ENCODE measurements around the gene C2.
"Not testable (repeated sequence)": the region's sequence is repeated elsewhere in the genome, so short reads cannot be mapped to it uniquely, and the experiment has no call there.

Gene C2

GRCh38 chr6:31928672-31928939 lies 1.1 kb downstream of the C2 start:
- TF ChIP-seq ZNF565 (CRISPR knock-in tag; conservative IDR thresholded peaks at IDR 0.05; ENCODE audit: low read depth), result no peak
- no peak for TF ChIP-seq ZNF70 (CRISPR knock-in tag; IDR thresholded peaks at IDR 0.05)
- no peak for TF ChIP-seq BACH2 (CRISPR knock-in tag; IDR thresholded peaks at IDR 0.05; ENCODE audit: borderline replicate concordance)
- no peak for TF ChIP-seq RARB (CRISPR knock-in tag; IDR thresholded peaks at IDR 0.05)
- TF ChIP-seq POU6F1 (CRISPR knock-in tag; IDR thresholded peaks at IDR 0.05; ENCODE audit: borderline replicate concordance, low read depth), result no peak
- TF ChIP-seq CREB5 (CRISPR knock-in tag; IDR thresholded peaks at IDR 0.05; ENCODE audit: low read depth), result no peak
- TF ChIP-seq TSHZ2 (CRISPR knock-in tag; IDR thresholded peaks at IDR 0.05), result no peak
- ATAC-seq, result no peak

- no peak for TF ChIP-seq POU6F1 (CRISPR knock-in tag; IDR thresholded peaks at IDR 0.05; ENCODE audit: borderline replicate concordance, low read depth)
- TF ChIP-seq CSRNP3 (CRISPR knock-in tag; IDR thresholded peaks at IDR 0.05), result no peak
- TF ChIP-seq ZFP3 (CRISPR knock-in tag; IDR thresholded peaks at IDR 0.05), result no peak
- TF ChIP-seq PPARA (CRISPR knock-in tag; IDR thresholded peaks at IDR 0.05; ENCODE audit: borderline replicate concordance), result no peak
- no peak for TF ChIP-seq TOX (CRISPR knock-in tag; IDR thresholded peaks at IDR 0.05; ENCODE audit: borderline replicate concordance)
- TF ChIP-seq CSDC2 (CRISPR knock-in tag; IDR thresholded peaks at IDR 0.05), result no peak
- TF ChIP-seq RARB (CRISPR knock-in tag; IDR thresholded peaks at IDR 0.05), result no peak
- TF ChIP-seq ZNF8 (CRISPR knock-in tag; IDR thresholded peaks at IDR 0.05), result no peak
- TF ChIP-seq ZFP30 (CRISPR knock-in tag; IDR thresholded peaks at IDR 0.05), result no peak
- TF ChIP-seq BACH2 (CRISPR knock-in tag; IDR thresholded peaks at IDR 0.05; ENCODE audit: borderline replicate concordance), result no peak
- no peak for TF ChIP-seq ISL1 (CRISPR knock-in tag; IDR thresholded peaks at IDR 0.05)
- TF ChIP-seq TCF4 (CRISPR knock-in tag; IDR thresholded peaks at IDR 0.05; ENCODE audit: borderline replicate concordance), result no peak
- TF ChIP-seq ZNF565 (CRISPR knock-in tag; conservative IDR thresholded peaks at IDR 0.05; ENCODE audit: low read depth), result no peak
- TF ChIP-seq GLIS3 (CRISPR knock-in tag; IDR thresholded peaks at IDR 0.05), result no peak
- TF ChIP-seq ZNF70 (CRISPR knock-in tag; IDR thresholded peaks at IDR 0.05), result no peak
- TF ChIP-seq OSR1 (CRISPR knock-in tag; IDR thresholded peaks at IDR 0.05), result no peak
- no peak for TF ChIP-seq TSHZ2 (CRISPR knock-in tag; IDR thresholded peaks at IDR 0.05)
- no peak for TF ChIP-seq PATZ1 (CRISPR knock-in tag; IDR thresholded peaks at IDR 0.05; ENCODE audit: borderline replicate concordance)
- no peak for TF ChIP-seq ARNTL (CRISPR knock-in tag; IDR thresholded peaks at IDR 0.05; ENCODE audit: borderline replicate concordance, low read depth)
- no peak for ATAC-seq
Measured at GRCh38 chr6:31930962-31931361, 3.4 kb downstream of the C2 start.

- ATAC-seq, result not testable (repeated sequence)
Measured at GRCh38 chr6:31932137-31932536, 4.6 kb downstream of the C2 start.

Data from SK-N-SH treated with all-trans-retinoic acid at 6 μM for 48 hours (cell line).